Neural crest cell (in vitro differentiated cells): Measurements from ENCODE around the gene NEBL. TPM values are rescaled to one million over a fixed set of nuclear protein-coding genes. Genes with fewer than 3 reads are reported as not detected.

ENCODE experiments used
- DNase-seq: peaks from one replicate; pipeline ENCODE4 v3.0.0; 2021; ENCODE audit warnings: low read depth, mixed read lengths, low spot score
- H3K27ac Mint-ChIP-seq: one replicate; pipeline ENCODE4 v1.8.0; 2021; ENCODE audit warnings: mild to moderate bottlenecking, mixed read lengths; ENCODE audit not compliant: unreplicated experiment
- H3K27me3 Mint-ChIP-seq: 2 replicates; pipeline ENCODE4 v1.8.0; 2021; ENCODE audit warnings: low read depth, mild to moderate bottlenecking, mixed read lengths
- H3K36me3 Mint-ChIP-seq: 2 replicates; pipeline ENCODE4 v1.8.0; 2021; ENCODE audit warnings: low read depth, mild to moderate bottlenecking, mixed read lengths
- H3K4me1 Mint-ChIP-seq: 2 replicates; pipeline ENCODE4 v1.8.0; 2021; ENCODE audit warnings: mixed read lengths
- H3K4me3 Mint-ChIP-seq: one replicate; pipeline ENCODE4 v1.8.0; 2021; ENCODE audit warnings: mild to moderate bottlenecking, mixed read lengths
- H3K9me3 Mint-ChIP-seq: 2 replicates; pipeline ENCODE4 v1.8.0; 2021; ENCODE audit warnings: mixed read lengths
- CTCF ChIP-seq: fragments of 200-600 bp; sonication (generic); conservative IDR thresholded peaks from 2 replicates; pipeline ENCODE4 v1.5.0; 2021; ENCODE audit warnings: antibody characterized with exemption, mild to moderate bottlenecking
- total RNA-seq: library from RNA; stranded (reverse); gene quantifications from 2 replicates; pipeline ENCODE4 v1.2.1, GENCODE V29; 2021

NEBL gene
- total RNA-seq, 1 donor from 2014 or later: 8.4 TPM

- DNase-seq: no peak
- Mint-ChIP-seq H3K4me3 (no peak overlapping the region), H3K4me1 (no peaks in the 10 kb centered on the region), H3K36me3 (peaks cover 5% of the 10 kb centered on the region), H3K27me3 (no peaks in the 10 kb centered on the region), H3K9me3 (peaks cover 10% of the 10 kb centered on the region), H3K27ac (no peak overlapping the region)
- no peak for TF ChIP-seq CTCF
Measured at GRCh38 chr10:20746856-20747255, 150.3 kb downstream of the NEBL start.

DNA sequence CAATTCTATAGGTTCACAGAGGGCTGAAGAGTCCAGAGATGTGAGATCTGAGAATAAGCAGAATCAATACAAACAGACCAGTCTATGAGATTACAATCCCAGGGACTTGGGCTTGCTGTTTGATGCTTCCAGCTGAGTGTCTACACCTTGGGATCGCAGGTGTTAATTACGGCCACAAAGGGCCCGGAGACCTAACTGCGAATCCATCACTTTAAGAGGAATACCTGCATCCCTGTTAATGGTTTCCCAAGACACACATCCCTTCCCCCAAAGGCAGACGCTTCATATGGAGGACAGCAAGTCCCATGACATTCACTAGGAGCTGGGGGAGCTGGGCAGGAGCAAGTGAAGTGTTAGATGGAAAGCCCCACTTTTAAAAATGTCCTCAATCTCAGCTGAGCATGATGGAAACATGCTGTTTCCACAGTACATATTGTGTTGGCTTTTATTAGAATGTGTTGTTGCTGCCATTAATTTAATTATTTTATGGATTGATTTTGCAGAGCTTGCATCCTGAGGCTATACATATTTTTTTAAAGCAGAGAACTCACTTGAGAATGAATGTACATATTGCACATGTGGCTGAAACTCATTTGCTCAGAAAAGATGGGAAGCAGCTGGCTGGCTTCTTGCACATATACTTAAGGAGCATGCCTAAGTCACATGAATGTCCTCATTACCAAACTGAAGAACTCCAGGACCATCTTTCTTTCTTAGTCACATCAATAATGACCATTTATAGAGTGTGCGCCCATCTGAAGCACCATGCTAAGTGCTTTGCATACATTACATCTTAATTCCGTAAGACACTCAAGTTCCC lies 151.3 kb downstream of the NEBL start:
- DNase-seq: no peak
- Mint-ChIP-seq H3K4me3 (no peak overlapping the region), H3K4me1 (no peaks in the 10 kb centered on the region), H3K27me3 (no peaks in the 10 kb centered on the region), H3K36me3 (peaks cover 5% of the 10 kb centered on the region), H3K27ac (no peak overlapping the region), H3K9me3 (peaks cover 8% of the 10 kb centered on the region)
- TF ChIP-seq CTCF: no peak

GRCh38 chr10:20744821-20745220 lies 152.3 kb downstream of the NEBL start:
- Mint-ChIP-seq H3K4me3 (no peak overlapping the region), H3K4me1 (no peaks in the 10 kb centered on the region), H3K27ac (no peak overlapping the region), H3K36me3 (peaks cover 2% of the 10 kb centered on the region), H3K9me3 (peaks cover 2% of the 10 kb centered on the region), H3K27me3 (no peaks in the 10 kb centered on the region)
- no peak for TF ChIP-seq CTCF
- DNase-seq: no peak

DNA sequence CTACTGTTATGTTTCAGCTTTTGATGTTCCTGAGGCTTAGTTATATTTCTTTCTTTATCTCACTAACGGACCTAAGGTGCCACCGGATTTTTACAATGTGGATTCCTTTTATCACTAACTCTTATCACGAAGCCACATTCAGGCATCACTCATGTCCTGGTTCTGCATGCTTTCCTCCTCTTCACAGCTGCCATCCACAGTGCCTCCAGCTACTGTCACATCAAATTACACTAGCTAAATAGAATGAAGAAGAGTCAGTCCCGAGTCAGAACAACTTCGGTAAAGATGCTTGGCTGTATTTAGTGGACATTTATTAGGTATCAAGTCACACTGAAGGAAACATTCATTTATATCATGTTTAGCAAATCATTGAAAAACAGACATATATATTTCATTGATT lies 153.2 kb downstream of the NEBL start:
- no peaks in the 10 kb centered on the region for H3K4me1 Mint-ChIP-seq
- H3K27me3 Mint-ChIP-seq: no peaks in the 10 kb centered on the region
- H3K27ac Mint-ChIP-seq: no peak overlapping the region
- DNase-seq: no peak
- no peak overlapping the region for H3K4me3 Mint-ChIP-seq
- H3K36me3 Mint-ChIP-seq: no peaks in the 10 kb centered on the region
- no peak for TF ChIP-seq CTCF
- no peaks in the 10 kb centered on the region for H3K9me3 Mint-ChIP-seq

GRCh38 chr10:20742737-20743541 lies 154.2 kb downstream of the NEBL start:
- Mint-ChIP-seq H3K9me3 (no peaks in the 10 kb centered on the region), H3K27me3 (peaks cover 4% of the 10 kb centered on the region), H3K4me3 (no peak overlapping the region), H3K36me3 (no peaks in the 10 kb centered on the region), H3K27ac (no peak overlapping the region), H3K4me1 (no peaks in the 10 kb centered on the region)
- TF ChIP-seq CTCF: no peak
- no peak for DNase-seq
